Left lung (tissue), 10 donors: ENCODE measurements around the gene FOXJ1. TPM values are rescaled to one million over a fixed set of nuclear protein-coding genes. Genes with fewer than 3 reads are reported as not detected.

ENCODE experiments used
- ATAC-seq: fragments of 200-7000 bp; cut with Tn5 transposase; one replicate; pipeline ENCODE4 v1.9.1; 2020; ENCODE audit warnings: moderate library complexity
- DNase-seq, 4 donors: peaks; one replicate each; pipeline ENCODE4 v3.0.0-alpha.2; 2013 to 2020
- H3K27ac ChIP-seq, 2 donors: fragments of 200-600 bp; sonication (generic) in 1 of 2; one replicate each; pipeline versions ENCODE4 v1.5.0 to v1.8.0; 2020 to 2021
- H3K27me3 ChIP-seq, 2 donors: fragments of 200-600 bp; sonication (generic) in 1 of 2; one replicate each; pipeline versions ENCODE4 v1.5.0 to v1.8.0; 2020 to 2021
- H3K36me3 ChIP-seq, 2 donors: fragments of 200-600 bp; sonication (generic) in 1 of 2; one replicate each; pipeline versions ENCODE4 v1.5.0 to v1.8.0; 2020 to 2021
- H3K4me1 ChIP-seq, 2 donors: fragments of 200-600 bp; one replicate each; pipeline ENCODE4 v1.8.0; 2021
- H3K4me3 ChIP-seq, 2 donors: fragments of 200-600 bp; sonication (generic) in 1 of 2; one replicate each; pipeline versions ENCODE4 v1.5.0 to v1.8.0; 2020 to 2021; ENCODE audit warnings: mild to moderate bottlenecking in 1 of 2
- H3K9me3 ChIP-seq, 2 donors: fragments of 200-600 bp; sonication (generic) in 1 of 2; one replicate each; pipeline versions ENCODE4 v1.5.0 to v1.8.0; 2020 to 2021
- CTCF ChIP-seq, 2 donors: fragments of 200-600 bp; sonication (generic) in 1 of 2; IDR thresholded peaks; one replicate each; pipeline versions ENCODE4 v1.5.0 to v1.8.0; 2021; ENCODE audit warnings: antibody characterized with exemption in 2 of 2
- intact Hi-C, 2 donors: fragments of 100-400 bp; cut with DNase I; formaldehyde crosslinking; loops; one replicate each; pipeline versions ENCODE4 v1.11.2 to v1.14.2; 2022
- microRNA-seq, 2 donors: library from miRNA; unstranded; fragments of <30 nt; microRNA quantifications; one replicate each; pipeline ENCODE4, GENCODE V29; 2019
- polyA plus RNA-seq, 6 donors: library from polyadenylated mRNA; unstranded; fragments of 120-200 nt; gene quantifications; one replicate each; pipeline ENCODE4 v1.2.1, GENCODE V29; 2013; ENCODE audit not compliant: insufficient read length in 6 of 6
- total RNA-seq, 2 donors: library from RNA; stranded (reverse); fragmentation: NEBNext Ultra II Directional; extraction: Animal tissue kit (Norgen Biotek cat#: 25700); gene quantifications; one replicate each; pipeline ENCODE4 v1.2.1, GENCODE V29; 2021
- donor health status: DM: no; HTN: yes; CAD: no.
- donor health status: DM: no; HTN: no; CAD: no.

FOXJ1 gene
- total and polyA plus RNA-seq, 8 donors = 7.7 to 30.4 (median 19.1) TPM

GRCh38 chr17:76088041-76088867 lies 52.8 kb downstream of the FOXJ1 start:
- TF ChIP-seq CTCF (IDR thresholded peaks at IDR 0.05) = no peak
- no peak overlapping the region for H3K4me3 ChIP-seq
- no peak for DNase-seq
- peaks cover 3 to 100% of the 10 kb centered on the region in 2 donors for H3K36me3 ChIP-seq
- intact Hi-C loops = no loop called here
- H3K4me1 ChIP-seq = no peaks in the 10 kb centered on the region
- no peak for ATAC-seq
- H3K27me3 ChIP-seq = no peaks in the 10 kb centered on the region
- H3K27ac ChIP-seq = no peak overlapping the region
- H3K9me3 ChIP-seq = no peaks in the 10 kb centered on the region

DNA sequence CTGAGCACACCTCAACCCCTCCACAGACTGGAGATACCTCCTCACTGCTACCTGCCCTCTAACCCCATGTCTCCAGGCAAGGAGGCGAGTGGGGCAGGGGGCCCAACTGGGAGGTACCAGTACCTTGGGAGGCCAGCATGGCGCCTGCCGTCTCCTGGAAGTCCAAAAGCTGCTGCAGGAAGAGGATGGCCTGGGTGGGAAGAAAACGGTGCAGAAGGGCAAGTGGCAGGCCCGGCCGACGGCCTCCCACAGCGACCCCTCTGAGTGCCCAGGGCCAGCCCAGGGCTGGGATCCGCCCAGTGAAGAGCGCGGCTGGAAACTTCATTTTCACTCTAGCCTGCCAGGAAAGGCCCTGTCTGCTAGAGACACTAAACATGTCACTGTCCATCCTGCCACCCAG lies 53.5 kb downstream of the FOXJ1 start:
- H3K9me3 ChIP-seq = no peaks in the 10 kb centered on the region
- peaks cover 3 to 100% of the 10 kb centered on the region in 2 donors for H3K36me3 ChIP-seq
- intact Hi-C loops = no loop called here
- no peak for DNase-seq
- H3K27ac ChIP-seq = no peak overlapping the region
- no peaks in the 10 kb centered on the region for H3K27me3 ChIP-seq
- H3K4me1 ChIP-seq = no peaks in the 10 kb centered on the region
- H3K4me3 ChIP-seq = no peak overlapping the region
- TF ChIP-seq CTCF (IDR thresholded peaks at IDR 0.05) = no peak
- ATAC-seq = no peak

DNA sequence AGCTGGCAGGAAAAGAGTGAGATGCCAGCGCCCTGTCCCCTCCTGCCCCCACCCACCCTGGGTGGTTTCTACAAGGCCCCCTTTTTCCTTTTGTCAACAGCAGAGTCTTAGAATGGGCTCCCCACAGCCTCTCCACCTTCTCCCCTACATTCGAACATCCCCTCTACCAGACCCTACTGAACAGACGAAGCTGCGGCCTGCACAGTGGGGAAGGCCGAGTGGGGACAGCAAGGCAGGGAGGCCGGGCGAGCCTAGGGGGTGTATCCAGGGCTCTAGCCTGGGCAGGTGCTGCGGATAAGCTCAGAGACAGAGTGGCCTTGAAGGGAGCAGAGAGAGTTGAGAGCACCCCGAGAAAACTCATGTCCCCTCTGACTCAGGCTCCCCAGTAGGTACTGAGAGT lies 54.7 kb downstream of the FOXJ1 start:
- no peak overlapping the region for H3K4me3 ChIP-seq
- H3K4me1 ChIP-seq = no peaks in the 10 kb centered on the region
- H3K9me3 ChIP-seq = no peaks in the 10 kb centered on the region
- peaks cover 3 to 99% of the 10 kb centered on the region in 2 donors for H3K36me3 ChIP-seq
- TF ChIP-seq CTCF (IDR thresholded peaks at IDR 0.05) = no peak
- ATAC-seq (no peak), DNase-seq (no peak)
- intact Hi-C loops = no loop called here
- H3K27me3 ChIP-seq = no peaks in the 10 kb centered on the region
- H3K27ac ChIP-seq = no peak overlapping the region

Small RNA genes within 50 kb of the gene (microRNA-seq; reads per million reads assigned to microRNA genes)
- gene MIR6868 = 0 to 1.9 reads per million in 2 donors

Other genes with a start within 250 kb of the FOXJ1 start
- 10 to 100 TPM; 26.3 to 35.1 TPM for gene TRIM65, start 244.3 kb downstream of the FOXJ1 start, total RNA-seq
- 10 to 100 TPM; 15.8 to 30.9 (median 19.1) TPM for gene TRIM65, start 244.3 kb downstream of the FOXJ1 start, polyA plus RNA-seq
- gene MRPL38, start 236.4 kb downstream of the FOXJ1 start, total RNA-seq = 10 to 100 TPM; 80.5 to 81.8 TPM
- 10 to 100 TPM; 61.1 to 86.4 (median 71.7) TPM for gene MRPL38, start 236.4 kb downstream of the FOXJ1 start, polyA plus RNA-seq
- 10 to 100 TPM; 12.1 to 13.1 TPM for gene FBF1, start 200.2 kb downstream of the FOXJ1 start, total RNA-seq
- 10 to 100 TPM in 1 of 6 donors, 1 to 10 TPM in 5; 7.3 to 11.4 (median 8.7) TPM for gene FBF1, start 200.2 kb downstream of the FOXJ1 start, polyA plus RNA-seq
- gene ACOX1, start 162.1 kb downstream of the FOXJ1 start, total RNA-seq = 10 to 100 TPM; 81.0 TPM
- gene ACOX1, start 162.1 kb downstream of the FOXJ1 start, polyA plus RNA-seq = 10 to 100 TPM; 25.6 to 34.5 (median 29.4) TPM
- gene TEN1, start 162.0 kb downstream of the FOXJ1 start, total RNA-seq = 10 to 100 TPM; 19.3 to 20.7 TPM
- 10 to 100 TPM; 24.5 to 32.2 (median 29.7) TPM for gene TEN1, start 162.0 kb downstream of the FOXJ1 start, polyA plus RNA-seq
- 1 to 10 TPM; 5.4 to 6.1 TPM for gene CDK3, start 140.4 kb downstream of the FOXJ1 start, total RNA-seq
- gene CDK3, start 140.4 kb downstream of the FOXJ1 start, polyA plus RNA-seq = 10 to 100 TPM; 14.1 to 23.3 (median 21.0) TPM
- 10 to 100 TPM; 29.1 to 44.8 TPM for gene EVPL, start 113.9 kb downstream of the FOXJ1 start, total RNA-seq
- 10 to 100 TPM; 23.3 to 53.1 (median 43.9) TPM for gene EVPL, start 113.9 kb downstream of the FOXJ1 start, polyA plus RNA-seq
- 10 to 100 TPM; 61.0 to 72.3 TPM for gene SRP68, start 68.7 kb downstream of the FOXJ1 start, total RNA-seq
- gene SRP68, start 68.7 kb downstream of the FOXJ1 start, polyA plus RNA-seq = 100 to 1,000 TPM in 2 of 6 donors, 10 to 100 TPM in 4; 95.0 to 104 (median 98.6) TPM
- gene GALR2, start 66.5 kb downstream of the FOXJ1 start, total RNA-seq = under 1 TPM in 1 of 2 donors, not detected in 1; 0.23 TPM
- gene GALR2, start 66.5 kb downstream of the FOXJ1 start, polyA plus RNA-seq = under 1 TPM in 2 of 6 donors, not detected in 4; 0.12 to 0.21 TPM
- gene ZACN, start 62.1 kb downstream of the FOXJ1 start, total RNA-seq = under 1 TPM in 1 of 2 donors, not detected in 1; 0.12 TPM
- gene ZACN, start 62.1 kb downstream of the FOXJ1 start, polyA plus RNA-seq = 10 to 100 TPM; 16.4 to 27.5 (median 18.0) TPM
- gene EXOC7, start 37.5 kb downstream of the FOXJ1 start, total RNA-seq = 100 to 1,000 TPM; 114 to 123 TPM
- gene EXOC7, start 37.5 kb downstream of the FOXJ1 start, polyA plus RNA-seq = 100 to 1,000 TPM; 147 to 178 (median 164) TPM
- gene RNF157, start 99.2 kb upstream of the FOXJ1 start, total RNA-seq = 1 to 10 TPM in 1 of 2 donors, under 1 TPM in 1; 0.79 to 1.4 TPM
- 10 to 100 TPM in 1 of 6 donors, 1 to 10 TPM in 5; 7.0 to 11.1 (median 8.7) TPM for gene RNF157, start 99.2 kb upstream of the FOXJ1 start, polyA plus RNA-seq
- 10 to 100 TPM; 45.7 to 52.7 TPM for gene UBALD2, start 124.1 kb upstream of the FOXJ1 start, total RNA-seq
- 10 to 100 TPM; 16.7 to 36.1 (median 28.1) TPM for gene UBALD2, start 124.1 kb upstream of the FOXJ1 start, polyA plus RNA-seq
- 1 to 10 TPM; 2.8 to 3.3 TPM for gene QRICH2, start 167.0 kb upstream of the FOXJ1 start, total RNA-seq
- 10 to 100 TPM in 1 of 6 donors, 1 to 10 TPM in 5; 6.2 to 10.6 (median 8.0) TPM for gene QRICH2, start 167.0 kb upstream of the FOXJ1 start, polyA plus RNA-seq
- 10 to 100 TPM; 51.2 to 52.8 TPM for gene PRPSAP1, start 212.7 kb upstream of the FOXJ1 start, total RNA-seq
- 10 to 100 TPM; 79.2 to 95.4 (median 85.4) TPM for gene PRPSAP1, start 212.7 kb upstream of the FOXJ1 start, polyA plus RNA-seq
- gene SPHK1, start 243.4 kb upstream of the FOXJ1 start, total RNA-seq = 10 to 100 TPM in 1 of 2 donors, 1 to 10 TPM in 1; 6.3 to 35.1 TPM
- 1 to 10 TPM; 4.4 to 8.2 (median 4.8) TPM for gene SPHK1, start 243.4 kb upstream of the FOXJ1 start, polyA plus RNA-seq